T-cell (primary cell): Measurements from ENCODE around the gene BLVRB. TPM values are rescaled to one million over a fixed set of nuclear protein-coding genes. Genes with fewer than 3 reads are reported as not detected.

Experiments used
- ATAC-seq, 4 experiments: fragments of 200-7000 bp in 3 of 4; fragments of 150-1000 bp in 1 of 4; cut with Tn5 transposase; replicated peaks in 1 of 4; 1 replicate in 3 of 4; 2 replicates in 1 of 4; pipeline ENCODE4 v1.10.0; 2021; ENCODE audit warnings: moderate library complexity in 3 of 4, mild to moderate bottlenecking in 2 of 4, moderate number of reproducible peaks in 1 of 4
- CTCF ChIA-PET, 2 donors: fragments of 300-600 bp; sonication (Branson Sonifier 250); formaldehyde crosslinking; loops; one replicate each; lab custom pipeline; 2022; ENCODE audit warnings: antibody characterized with exemption in 2 of 2; lab: Charles Lee
- POLR2A ChIA-PET, 2 donors: fragments of 300-600 bp; sonication (Branson Sonifier 250); formaldehyde crosslinking; loops; one replicate each; lab custom pipeline; 2022; ENCODE audit warnings: antibody characterized with exemption in 2 of 2; lab: Charles Lee
- DNase-seq, 35 experiments: peaks; one replicate each; pipeline versions ENCODE4 v3.0.0 to v3.0.0-alpha.2; 2013 to 2023
- H3K27ac ChIP-seq: one replicate; pipeline ENCODE4 v1.5.1; 2013; ENCODE audit warnings: low read length
- H3K27me3 ChIP-seq, 2 experiments: replicated peaks in 1 of 2; 1 replicate in 1 of 2; 2 replicates in 1 of 2; pipeline versions ENCODE4 v1.6.1 to v1.7.0; 2013; ENCODE audit warnings: low read length in 1 of 2, mixed read lengths in 1 of 2; ENCODE audit not compliant: control insufficient read depth in 2 of 2, insufficient read depth in 2 of 2; ENCODE audit errors: extremely low read depth in 1 of 2
- H3K36me3 ChIP-seq, 2 donors: 1 replicate in 1 of 2; 2 replicates in 1 of 2; pipeline versions ENCODE4 v1.6.1 to v1.7.0; 2013; ENCODE audit warnings: low read length in 1 of 2; ENCODE audit not compliant: control insufficient read depth in 2 of 2, insufficient read depth in 1 of 2; ENCODE audit errors: extremely low read depth in 1 of 2
- H3K4me1 ChIP-seq, 2 experiments: 1 replicate in 1 of 2; 2 replicates in 1 of 2; pipeline versions ENCODE4 v1.6.1 to v1.7.0; 2013; ENCODE audit warnings: low read length in 2 of 2, mixed read lengths in 1 of 2; ENCODE audit not compliant: insufficient read depth in 2 of 2, control insufficient read depth in 1 of 2; ENCODE audit errors: extremely low read depth in 1 of 2
- H3K4me3 ChIP-seq, 2 donors: 1 replicate in 1 of 2; 2 replicates in 1 of 2; pipeline versions ENCODE4 v1.5.1 to v1.7.0; 2013; ENCODE audit warnings: mild to moderate bottlenecking in 2 of 2, low read length in 1 of 2, moderate library complexity in 1 of 2; ENCODE audit not compliant: control insufficient read depth in 1 of 2; ENCODE audit errors: extremely low read depth in 1 of 2
- H3K9me3 ChIP-seq: 2 replicates; pipeline ENCODE4 v1.7.0; 2013
- H3K27ac Mint-ChIP-seq, 2 donors: one replicate each; pipeline ENCODE4 v1.8.0; 2020 to 2021; ENCODE audit warnings: mild to moderate bottlenecking in 2 of 2, mixed read lengths in 2 of 2
- H3K27me3 Mint-ChIP-seq, 2 donors: one replicate each; pipeline ENCODE4 v1.8.0; 2021 to 2022; ENCODE audit warnings: mixed read lengths in 2 of 2
- H3K36me3 Mint-ChIP-seq: one replicate; pipeline ENCODE4 v1.8.0; 2021; ENCODE audit warnings: mixed read lengths
- H3K4me1 Mint-ChIP-seq, 3 donors: one replicate each; pipeline ENCODE4 v1.8.0; 2020 to 2022; ENCODE audit warnings: mixed read lengths in 3 of 3, mild to moderate bottlenecking in 1 of 3
- H3K4me3 Mint-ChIP-seq, 3 donors: one replicate each; pipeline ENCODE4 v1.8.0; 2020 to 2022; ENCODE audit warnings: mild to moderate bottlenecking in 3 of 3, mixed read lengths in 3 of 3, moderate library complexity in 3 of 3
- H3K9me3 Mint-ChIP-seq, 3 donors: one replicate each; pipeline ENCODE4 v1.8.0; 2020 to 2022; ENCODE audit warnings: mixed read lengths in 3 of 3
- WGBS: methylation state at CpG from one replicate; pipeline ENCODE4 v1.1.5; 2013; ENCODE audit warnings: missing lambda C conversion rate; ENCODE audit not compliant: insufficient coverage; 5-methylcytosine and 5-hydroxymethylcytosine counted together
- total RNA-seq, 35 experiments: library from RNA in 6 of 35; stranded (reverse) in 6 of 35; fragments of 120-200 nt in 1 of 35; gene quantifications; one replicate each; pipeline versions ENCODE4 v1.2.1 to v1.2.4 and lab custom pipeline; 2013 to 2026

The BLVRB gene
- 10 to 100 TPM in 3 of 5 donors, 1 to 10 TPM in 2; 6.8 to 20.3 (median 16.4) TPM for total RNA-seq
- 11.2 TPM for total RNA-seq (2013)
- 1.2 to 31.5 (median 5.4) reads per million in 29 experiments for total RNA-seq (lab: John Stamatoyannopoulos, UW)

DNA sequence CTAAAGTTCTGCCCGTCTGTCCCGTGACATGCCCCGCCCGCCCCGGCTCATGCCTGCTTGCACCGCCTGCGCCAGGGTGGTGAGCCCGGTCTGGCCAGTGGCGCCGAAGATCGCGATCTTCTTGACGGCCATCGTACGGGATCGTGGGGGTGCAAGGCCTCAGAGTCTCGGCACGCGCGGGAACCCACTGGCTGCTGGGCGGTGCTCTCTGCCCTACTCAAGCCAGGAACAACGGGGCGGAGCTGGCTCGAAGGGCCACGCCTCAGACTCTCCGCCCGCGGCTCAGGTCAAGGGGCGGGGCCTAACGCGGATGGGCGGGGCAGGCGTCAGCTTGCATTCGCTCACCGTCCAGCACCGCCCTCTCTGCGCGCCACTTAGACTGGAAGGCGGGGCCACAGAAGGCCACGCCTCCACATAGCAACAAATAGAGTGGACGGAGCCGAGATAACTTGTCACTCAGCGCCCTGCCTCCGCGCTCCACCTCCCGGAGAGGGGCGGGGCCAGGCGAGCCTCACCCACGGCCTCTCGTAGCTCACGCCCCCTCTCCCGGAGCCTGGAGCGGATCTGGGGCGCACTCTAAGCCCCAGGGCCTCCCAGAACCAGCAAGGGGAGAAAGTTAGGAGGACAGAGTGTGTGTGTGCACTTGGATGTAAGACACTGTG is at the start of gene BLVRB:
Gene BLVRB (minus strand): TSS at position 189 of the 662 bp plus-strand sequence. CDS start 57 bp downstream, at position 132.
- H3K27ac ChIP-seq, result peak within 1 kb of the TSS; percentile 81
- H3K9me3 Mint-ChIP-seq, result no peaks in the 10 kb centered on the region
- H3K27ac Mint-ChIP-seq, result peak within 1 kb of the TSS; percentile 68 to 69
- H3K4me1 Mint-ChIP-seq, result peaks cover 24 to 34% (median 24%) of the 10 kb centered on the region in 3 donors
- no peaks in the 10 kb centered on the region for H3K36me3 ChIP-seq
- peaks cover 3 to 24% of the 10 kb centered on the region in 2 experiments for H3K27me3 ChIP-seq
- no peaks in the 10 kb centered on the region for H3K9me3 ChIP-seq
- WGBS, result 0% methylated on average over 50 of the region's 54 CpGs
- peak within 1 kb of the TSS; percentile 62 to 73 for H3K4me3 ChIP-seq
- ATAC-seq, result peak; percentile 85 to 94 (median 92)
- H3K36me3 Mint-ChIP-seq, result no peaks in the 10 kb centered on the region
- DNase-seq, result peak; percentile 97 to 100 (median 99)
- peaks cover 11 to 32% of the 10 kb centered on the region in 2 experiments for H3K4me1 ChIP-seq
- ChIA-PET CTCF (interaction anchor here (0.5 to 1.7 kb wide), 10 partner anchors 23 to 1066 kb away, joined by 3 to 18 read pairs (median 4); partner anchors contain the start of genes C19orf47 (in 1 of the 2), PLD3 (in 1 of the 2), RAB4B (in 1 of the 2) and SERTAD1 (in 1 of the 2)), POLR2A (interaction anchor here (0.5 to 1.8 kb wide), 6 partner anchors 23 to 898 kb away, joined by 3 to 9 read pairs (median 3); partner anchors contain the start of genes B9D2 (in 1 of the 2) and SERTAD1 (in 1 of the 2))
- peaks cover 5 to 18% of the 10 kb centered on the region in 2 donors for H3K27me3 Mint-ChIP-seq
- H3K4me3 Mint-ChIP-seq, result peak within 1 kb of the TSS; percentile 76 to 92 (median 83)

- Histone ChIP-seq H3K27me3 (peaks cover 14 to 62% of the 10 kb centered on the region in 2 experiments), H3K9me3 (no peaks in the 10 kb centered on the region), H3K4me3 (no peak overlapping the region), H3K27ac (no peak overlapping the region), H3K4me1 (peaks cover 0 to 5% of the 10 kb centered on the region in 2 experiments), H3K36me3 (no peaks in the 10 kb centered on the region)
- WGBS, result no CpG with 5 or more reads among the region's 4 CpGs
- no peak for ATAC-seq
- Mint-ChIP-seq H3K27me3 (peaks cover 41 to 51% of the 10 kb centered on the region in 2 donors), H3K36me3 (no peaks in the 10 kb centered on the region), H3K27ac (no peak overlapping the region), H3K9me3 (no peaks in the 10 kb centered on the region), H3K4me1 (peaks cover 4 to 6% (median 6%) of the 10 kb centered on the region in 3 donors), H3K4me3 (peak overlapping the region in 1 of 3 donors; percentile 29)
- ChIA-PET POLR2A (no interaction called here), CTCF (no interaction called here)
- DNase-seq, result no peak
These were observed 48.3 kb upstream of the BLVRB start for GRCh38 chr19:40513741-40514315.

- peaks cover 46 to 54% of the 10 kb centered on the region in 2 donors for H3K27me3 Mint-ChIP-seq
- H3K27ac ChIP-seq, result no peak overlapping the region
- H3K27me3 ChIP-seq, result peaks cover 14 to 60% of the 10 kb centered on the region in 2 experiments
- ChIA-PET CTCF (no interaction called here), POLR2A (no interaction called here)
- H3K9me3 ChIP-seq, result no peaks in the 10 kb centered on the region
- no peaks in the 10 kb centered on the region for H3K36me3 Mint-ChIP-seq
- no peaks in the 10 kb centered on the region for H3K36me3 ChIP-seq
- no peak for DNase-seq
- no peak for ATAC-seq
- peak overlapping the region in 1 of 3 donors; percentile 29 for H3K4me3 Mint-ChIP-seq
- H3K4me1 ChIP-seq, result peaks cover 0 to 5% of the 10 kb centered on the region in 2 experiments
- peaks cover 4 to 6% (median 6%) of the 10 kb centered on the region in 3 donors for H3K4me1 Mint-ChIP-seq
- H3K9me3 Mint-ChIP-seq, result no peaks in the 10 kb centered on the region
- 70% methylated on average over 25 of the region's 27 CpGs for WGBS
- no peak overlapping the region for H3K27ac Mint-ChIP-seq
- H3K4me3 ChIP-seq, result no peak overlapping the region
These were observed 47.8 kb upstream of the BLVRB start for GRCh38 chr19:40513345-40513678.

DNA sequence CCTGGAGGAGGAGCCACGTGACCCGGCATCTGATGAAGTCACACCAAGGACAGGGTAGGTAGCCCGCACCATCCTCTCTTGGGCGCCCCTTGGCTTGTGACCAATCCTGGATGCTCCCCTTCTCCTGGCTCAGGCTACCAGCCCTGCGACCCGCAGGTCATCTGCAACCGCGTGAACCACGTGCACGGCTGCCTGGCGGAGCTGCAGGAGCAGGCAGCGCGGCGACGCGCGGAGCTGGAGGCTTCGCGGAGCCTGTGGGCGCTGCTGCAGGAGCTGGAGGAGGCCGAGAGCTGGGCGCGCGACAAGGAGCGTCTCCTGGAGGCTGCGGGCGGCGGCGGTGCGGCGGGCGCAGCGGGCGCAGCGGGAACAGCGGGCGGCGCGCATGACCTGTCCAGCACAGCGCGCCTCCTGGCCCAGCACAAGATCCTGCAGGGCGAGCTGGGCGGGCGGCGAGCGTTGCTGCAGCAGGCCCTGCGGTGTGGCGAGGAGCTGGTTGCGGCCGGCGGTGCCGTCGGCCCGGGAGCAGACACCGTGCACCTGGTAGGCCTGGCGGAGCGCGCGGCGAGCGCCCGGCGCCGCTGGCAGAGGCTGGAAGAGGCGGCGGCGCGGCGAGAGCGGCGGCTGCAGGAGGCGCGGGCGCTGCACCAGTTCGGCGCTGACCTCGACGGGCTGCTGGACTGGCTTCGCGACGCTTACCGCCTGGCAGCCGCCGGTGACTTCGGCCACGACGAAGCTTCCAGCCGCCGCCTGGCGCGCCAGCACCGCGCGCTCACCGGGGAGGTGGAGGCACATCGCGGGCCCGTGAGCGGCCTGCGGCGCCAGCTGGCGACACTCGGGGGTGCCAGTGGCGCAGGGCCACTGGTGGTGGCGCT is 47.2 kb upstream of the BLVRB start:
- peaks cover 4 to 6% (median 6%) of the 10 kb centered on the region in 3 donors for H3K4me1 Mint-ChIP-seq
- Histone ChIP-seq H3K36me3 (no peaks in the 10 kb centered on the region), H3K4me1 (peaks cover 0 to 5% of the 10 kb centered on the region in 2 experiments), H3K27me3 (peaks cover 14 to 63% of the 10 kb centered on the region in 2 experiments), H3K4me3 (no peak overlapping the region), H3K9me3 (no peaks in the 10 kb centered on the region), H3K27ac (no peak overlapping the region)
- no peaks in the 10 kb centered on the region for H3K9me3 Mint-ChIP-seq
- no peaks in the 10 kb centered on the region for H3K36me3 Mint-ChIP-seq
- WGBS, result 11% methylated on average over 105 of the region's 105 CpGs
- ChIA-PET CTCF (no interaction called here), POLR2A (no interaction called here)
- no peak overlapping the region for H3K27ac Mint-ChIP-seq
- peak overlapping the region in 1 of 3 donors; percentile 62 for H3K4me3 Mint-ChIP-seq
- ATAC-seq (peak in 2 of 4 experiments; percentile 23 to 24), DNase-seq (no peak)
- H3K27me3 Mint-ChIP-seq, result peaks cover 46 to 52% of the 10 kb centered on the region in 2 donors

DNA sequence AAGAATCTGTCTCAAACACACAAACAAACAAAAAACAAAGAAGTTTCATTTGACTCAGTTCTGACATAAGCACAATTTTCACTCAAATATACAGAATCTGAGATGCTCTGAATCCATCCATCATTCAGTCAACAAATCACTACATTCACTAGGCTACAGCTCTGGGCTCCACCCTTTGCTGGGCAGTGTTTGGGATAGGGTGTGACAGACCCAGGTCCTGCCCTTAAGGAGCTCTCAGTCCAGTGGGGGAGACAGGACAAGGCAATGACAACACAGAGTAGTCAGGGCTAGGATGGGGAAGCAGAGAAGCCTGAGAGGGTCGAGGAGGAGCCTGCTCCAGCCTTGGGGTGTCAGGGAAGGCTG is 46.5 kb upstream of the BLVRB start:
- peaks cover 46 to 48% of the 10 kb centered on the region in 2 donors for H3K27me3 Mint-ChIP-seq
- Histone ChIP-seq H3K36me3 (no peaks in the 10 kb centered on the region), H3K27me3 (peaks cover 14 to 60% of the 10 kb centered on the region in 2 experiments), H3K4me3 (no peak overlapping the region), H3K9me3 (no peaks in the 10 kb centered on the region), H3K27ac (no peak overlapping the region), H3K4me1 (peaks cover 0 to 5% of the 10 kb centered on the region in 2 experiments)
- no peak overlapping the region for H3K27ac Mint-ChIP-seq
- peaks cover 4 to 6% (median 6%) of the 10 kb centered on the region in 3 donors for H3K4me1 Mint-ChIP-seq
- ChIA-PET POLR2A (no interaction called here), CTCF (no interaction called here)
- 11% methylated on average over 1 of the region's 1 CpG for WGBS
- DNase-seq, result no peak
- no peaks in the 10 kb centered on the region for H3K9me3 Mint-ChIP-seq
- H3K4me3 Mint-ChIP-seq, result peak overlapping the region in 1 of 3 donors; percentile 62
- no peak for ATAC-seq
- no peaks in the 10 kb centered on the region for H3K36me3 Mint-ChIP-seq

- H3K4me3 ChIP-seq, result no peak overlapping the region
- H3K27ac ChIP-seq, result no peak overlapping the region
- POLR2A ChIA-PET, result no interaction called here
- peaks cover 41 to 48% of the 10 kb centered on the region in 2 donors for H3K27me3 Mint-ChIP-seq
- no peaks in the 10 kb centered on the region for H3K9me3 ChIP-seq
- WGBS, result 78% methylated on average over 3 of the region's 6 CpGs
- H3K27ac Mint-ChIP-seq, result peak overlapping the region in 1 of 2 donors; percentile 19
- no peak for DNase-seq
- no peaks in the 10 kb centered on the region for H3K36me3 Mint-ChIP-seq
- H3K27me3 ChIP-seq, result peaks cover 14 to 60% of the 10 kb centered on the region in 2 experiments
- CTCF ChIA-PET, result no interaction called here
- ATAC-seq, result no peak
- H3K4me1 ChIP-seq, result peaks cover 0 to 5% of the 10 kb centered on the region in 2 experiments
- H3K4me1 Mint-ChIP-seq, result peaks cover 4 to 6% (median 6%) of the 10 kb centered on the region in 3 donors
- no peaks in the 10 kb centered on the region for H3K36me3 ChIP-seq
- no peak overlapping the region for H3K4me3 Mint-ChIP-seq
- H3K9me3 Mint-ChIP-seq, result no peaks in the 10 kb centered on the region
These were observed 45.9 kb upstream of the BLVRB start for GRCh38 chr19:40511487-40511886.
